DMS 273 treated with DMSO at 0.1 percent for 48 hours (cell line): ENCODE data around the gene ZNF423.
"Not testable (repeated sequence)": the region's sequence is repeated elsewhere in the genome, so short reads cannot be mapped to it uniquely, and the experiment has no call there.

Source experiments
- DNase-seq: peaks from one replicate; lab custom pipeline; 2025; lab: John Stamatoyannopoulos, UW

Gene ZNF423

DNA sequence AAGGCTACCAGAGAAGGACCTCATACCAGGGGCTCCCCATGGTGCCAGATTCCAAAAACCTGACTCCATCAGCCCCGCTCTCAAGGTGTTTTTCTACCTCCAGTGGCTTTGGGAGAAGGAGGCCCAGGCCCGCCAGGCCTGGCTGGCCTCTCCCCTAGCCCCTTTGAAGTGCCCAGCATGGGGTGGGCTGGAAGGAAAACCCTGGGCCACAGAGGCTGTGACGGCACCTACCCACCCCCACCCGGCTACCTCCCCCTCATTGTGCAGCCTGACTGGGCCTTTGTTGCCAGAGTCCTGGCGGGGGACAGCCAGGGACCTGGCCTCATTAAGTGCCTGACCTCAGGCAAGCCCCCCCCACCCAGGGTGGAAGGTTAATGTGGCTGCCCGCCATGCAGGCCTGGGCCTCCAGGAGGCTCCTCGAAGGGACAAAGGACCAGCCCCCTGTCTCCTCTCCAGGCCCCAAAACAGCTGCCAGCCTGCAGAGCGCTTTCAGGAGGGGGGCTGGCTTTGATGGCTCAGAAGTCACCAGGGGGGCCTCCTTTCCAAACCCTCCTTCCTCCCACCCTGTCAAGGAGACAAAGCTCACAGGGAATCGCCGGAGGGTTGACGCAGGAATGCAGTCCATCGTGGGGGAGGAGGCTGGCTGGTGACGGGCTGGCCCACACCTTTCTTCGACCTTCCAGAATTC lies 159.4 kb downstream of the ZNF423 start:
- no peak for DNase-seq

DNA sequence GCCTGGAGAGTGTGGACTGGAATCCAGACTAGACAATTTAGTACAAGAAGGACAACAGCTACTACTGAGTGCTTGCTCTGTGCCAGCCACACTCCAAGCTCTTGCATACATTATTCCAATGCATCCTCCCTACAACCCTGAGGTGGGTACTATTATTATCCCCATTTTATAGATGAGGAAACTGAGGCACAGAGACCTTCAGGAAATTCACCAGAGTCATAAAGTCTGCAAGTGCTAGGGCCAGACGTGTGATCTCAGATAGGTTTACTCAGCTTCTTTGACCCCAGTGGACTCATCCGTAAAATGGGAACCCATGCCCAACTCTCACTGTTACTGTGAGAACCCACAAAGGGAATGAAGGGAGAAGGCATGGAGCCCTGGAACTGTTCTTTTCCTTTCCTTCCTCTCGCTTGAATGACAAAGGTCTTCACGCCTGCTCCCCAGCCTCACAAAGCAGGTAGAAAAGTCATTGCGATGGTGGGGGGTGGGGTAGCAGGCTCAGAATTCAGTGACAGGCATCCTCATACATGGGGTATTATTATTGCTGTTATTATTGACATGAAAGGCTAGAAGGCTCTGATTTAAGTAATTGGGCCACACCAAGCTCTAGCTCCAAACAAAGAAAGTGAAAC lies 160.0 kb downstream of the ZNF423 start:
- DNase-seq: no peak

DNA sequence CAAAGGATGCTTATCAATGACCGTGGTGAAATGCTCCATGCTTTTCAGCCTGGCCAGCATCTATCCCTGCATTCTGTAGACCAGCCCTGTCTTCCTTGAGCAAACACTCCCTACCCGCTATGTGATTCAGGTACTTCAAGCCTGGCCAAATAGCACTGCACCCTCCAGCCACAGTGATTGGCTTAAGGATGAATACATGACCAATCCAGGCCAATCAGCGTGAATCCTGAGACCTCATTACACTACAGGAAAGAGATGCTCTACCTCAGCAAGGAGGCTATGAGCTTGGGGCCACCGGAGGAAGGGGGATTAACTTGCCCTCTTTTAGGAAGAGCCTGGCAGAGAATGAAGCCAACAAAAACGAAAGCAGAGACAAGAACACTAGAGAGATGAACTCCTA lies 162.5 kb downstream of the ZNF423 start:
- DNase-seq: no peak

DNA sequence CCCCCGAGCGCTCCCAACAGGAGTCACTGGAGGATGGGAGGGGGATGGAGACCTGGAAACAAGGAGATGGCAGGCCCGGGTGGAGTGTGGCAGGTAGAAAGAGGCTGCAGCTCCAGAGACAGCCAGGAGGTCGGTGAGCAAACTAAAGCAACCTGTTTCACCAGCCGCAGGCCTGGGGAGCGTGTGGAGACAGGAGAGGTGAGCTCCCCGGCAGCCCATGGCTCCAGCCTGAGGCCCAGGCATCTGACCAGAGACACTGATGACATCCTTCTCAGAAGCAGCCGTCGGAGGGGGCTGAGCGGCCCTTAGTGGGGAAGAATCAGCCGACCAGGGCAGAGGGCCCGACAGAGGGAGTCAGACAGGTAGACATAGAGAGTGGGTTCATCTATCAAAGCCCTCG lies 165.1 kb downstream of the ZNF423 start:
- no peak for DNase-seq

DNA sequence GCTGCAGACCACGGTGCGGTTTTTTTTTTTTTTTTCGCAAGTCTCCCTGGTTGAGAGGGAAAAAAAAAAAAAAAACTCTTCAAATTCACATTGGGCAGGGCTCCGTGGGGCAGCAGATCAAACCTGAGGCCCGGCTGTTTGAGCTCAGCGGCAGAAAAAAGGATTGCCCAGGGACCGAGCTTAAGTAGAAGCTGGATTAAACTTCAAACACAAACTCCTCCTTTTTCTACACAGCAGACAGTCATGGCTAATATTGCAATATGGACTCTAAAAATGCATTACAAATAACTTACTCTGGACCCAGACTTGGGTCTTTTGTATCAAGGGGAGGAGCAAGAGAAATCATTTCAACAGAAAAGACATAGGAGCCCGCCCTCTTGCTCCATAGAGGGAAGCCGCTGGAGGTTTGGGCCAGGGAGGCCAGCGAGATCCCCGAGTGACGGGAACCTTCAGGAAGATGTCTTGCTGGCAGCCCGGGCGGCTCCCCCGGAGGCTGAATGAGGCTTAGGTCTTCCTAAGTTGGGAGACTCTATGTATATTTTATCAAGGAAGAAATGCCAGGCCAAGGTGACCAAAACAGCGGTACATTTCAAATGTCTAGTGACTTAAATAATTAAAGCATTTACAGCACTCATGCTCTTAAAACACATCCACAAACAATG lies 167.7 kb downstream of the ZNF423 start:
- no peak for DNase-seq

DNA sequence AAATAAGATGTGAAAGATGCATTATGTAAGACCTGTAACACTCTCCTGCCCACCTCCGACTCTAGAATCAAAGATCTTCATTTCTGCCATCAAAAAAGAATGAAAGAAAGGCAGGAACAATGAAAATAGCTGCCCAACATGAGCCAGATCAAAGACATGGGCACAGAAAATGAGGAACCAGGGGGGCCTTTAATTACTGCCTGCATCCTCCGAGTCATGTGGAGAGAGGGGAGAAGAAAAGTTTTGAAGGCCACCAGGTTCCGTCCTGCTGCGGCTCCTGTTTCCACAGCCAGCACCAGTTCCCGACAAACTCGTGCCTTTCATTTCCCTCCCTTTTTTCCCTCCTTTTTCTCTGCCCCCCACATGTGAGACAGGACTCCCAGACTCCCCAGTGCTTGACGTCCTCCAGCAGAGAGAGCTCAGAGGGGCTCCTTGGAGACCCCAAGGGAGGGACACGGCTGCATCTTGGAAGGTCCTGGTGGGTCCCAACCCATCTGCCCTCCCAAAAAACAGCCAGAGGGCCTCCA lies 168.4 kb downstream of the ZNF423 start:
- no peak for DNase-seq

DNA sequence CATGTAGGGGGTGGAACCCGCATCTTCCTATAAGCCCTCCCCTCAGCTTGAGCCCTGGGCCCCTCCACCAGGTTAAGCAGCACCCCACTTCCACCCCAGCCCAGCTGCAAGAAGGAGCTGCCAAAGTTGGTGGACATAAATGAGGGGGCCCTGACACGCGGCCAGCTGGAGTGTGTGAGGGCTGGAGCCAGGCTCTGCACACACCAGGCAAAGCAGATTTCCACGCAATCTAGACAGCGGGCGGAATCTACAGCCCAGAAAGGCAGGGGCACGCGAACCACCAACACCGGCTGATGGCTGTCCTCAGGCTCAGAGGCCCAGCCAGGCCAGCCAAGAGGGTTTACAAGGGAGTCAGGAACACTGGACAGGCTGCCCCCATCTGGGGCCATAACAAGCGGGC lies 171.2 kb downstream of the ZNF423 start:
- DNase-seq: no peak

DNA sequence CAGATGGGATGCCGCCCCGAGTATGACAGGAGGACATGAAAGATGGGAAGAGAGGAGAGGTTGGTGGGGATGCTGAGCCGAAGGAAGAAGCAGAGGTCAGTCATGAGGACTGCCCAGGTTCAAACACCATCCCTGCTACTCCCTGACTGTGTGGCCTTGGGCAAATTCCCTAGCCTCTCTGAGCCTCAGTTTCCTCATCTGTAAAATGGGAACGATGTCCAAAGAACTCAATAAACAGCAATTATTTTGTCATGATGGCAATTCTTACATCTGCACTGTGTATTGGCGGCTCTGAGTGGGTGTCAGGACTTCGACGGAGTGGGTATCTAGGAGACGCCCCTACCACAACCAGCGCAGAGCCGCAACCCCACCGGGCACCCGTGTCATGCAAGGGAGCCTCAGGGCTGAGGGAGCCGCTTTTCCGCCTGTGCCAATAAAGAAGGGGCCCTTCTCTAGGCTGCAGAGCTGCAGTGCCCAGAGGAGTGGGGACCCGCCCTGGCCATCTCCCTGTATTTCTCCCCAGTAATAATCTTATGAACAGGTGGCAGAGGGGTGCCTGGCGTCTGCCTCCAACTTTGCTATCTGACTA lies 173.2 kb downstream of the ZNF423 start:
- no peak for DNase-seq

DNA sequence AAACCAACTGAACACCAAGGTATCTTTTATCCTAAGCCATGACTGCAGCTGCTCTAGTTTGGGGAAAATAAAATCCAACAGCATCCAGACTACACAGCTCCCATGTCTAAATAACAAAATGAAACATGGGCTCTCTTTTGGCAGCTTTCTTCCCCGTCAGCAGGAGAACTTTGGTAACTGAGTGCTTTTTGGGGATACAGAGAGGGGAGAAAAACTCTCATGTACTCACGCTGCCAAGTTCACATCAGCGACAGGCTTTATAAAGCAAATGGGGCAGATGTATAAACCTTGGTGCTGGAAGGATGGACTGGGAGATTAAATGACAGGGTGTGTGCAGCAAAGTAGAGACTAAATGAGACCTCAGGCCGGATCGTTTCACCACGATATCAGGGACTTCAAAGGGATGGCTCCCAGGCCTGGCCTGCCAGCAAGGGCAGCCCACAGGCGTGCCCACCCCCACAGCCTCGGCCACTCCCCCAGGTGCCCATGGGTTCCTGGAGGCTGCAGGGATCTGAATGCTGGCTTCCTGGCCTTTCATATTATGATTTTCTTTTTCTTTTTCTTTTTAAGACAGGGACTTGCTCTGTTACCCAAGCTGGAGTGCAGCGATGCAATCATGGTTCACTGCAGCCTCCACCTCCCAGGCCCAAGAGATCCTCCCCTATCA lies 174.6 kb downstream of the ZNF423 start:
- DNase-seq: no peak

DNA sequence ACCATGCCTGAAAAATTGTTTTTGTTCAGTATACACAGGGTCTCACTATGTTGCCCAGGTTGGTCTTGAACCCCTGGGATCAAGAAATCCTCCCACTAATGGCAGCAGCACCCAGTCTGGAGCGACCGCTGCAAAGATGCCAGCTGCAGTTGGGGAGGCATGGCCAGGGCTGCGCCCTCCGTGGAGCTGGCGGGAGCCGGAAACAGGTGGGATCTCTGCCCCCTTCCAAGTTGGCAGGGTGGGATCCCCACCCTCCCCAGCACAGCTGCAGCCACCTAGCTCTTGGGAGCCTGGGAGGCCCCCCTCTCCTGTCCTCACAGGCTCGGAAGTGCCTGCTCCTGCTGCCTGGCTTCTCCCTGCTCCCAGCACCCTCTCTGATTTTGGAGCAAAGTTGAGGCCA lies 176.8 kb downstream of the ZNF423 start:
- DNase-seq: no peak

DNA sequence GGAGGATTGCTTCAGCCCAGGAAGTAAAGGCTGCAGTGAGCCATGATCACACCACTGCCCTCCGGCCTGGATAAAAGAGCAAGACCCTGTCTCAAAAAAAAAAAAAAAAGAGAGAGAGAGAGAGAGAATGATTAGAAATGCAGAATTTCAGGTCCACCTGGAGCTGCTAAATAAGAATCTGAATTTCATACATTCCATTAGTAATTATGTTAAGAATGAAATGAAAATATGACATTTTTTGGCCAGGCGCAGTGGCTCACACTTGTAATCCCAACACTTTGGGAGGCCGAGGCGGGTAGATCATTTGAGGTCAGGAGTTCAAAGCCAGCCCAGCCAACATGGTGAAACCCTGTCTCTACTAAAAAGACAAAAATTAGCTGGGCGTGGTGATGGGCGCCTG lies 178.3 kb downstream of the ZNF423 start:
- not testable (repeated sequence) for DNase-seq

DNA sequence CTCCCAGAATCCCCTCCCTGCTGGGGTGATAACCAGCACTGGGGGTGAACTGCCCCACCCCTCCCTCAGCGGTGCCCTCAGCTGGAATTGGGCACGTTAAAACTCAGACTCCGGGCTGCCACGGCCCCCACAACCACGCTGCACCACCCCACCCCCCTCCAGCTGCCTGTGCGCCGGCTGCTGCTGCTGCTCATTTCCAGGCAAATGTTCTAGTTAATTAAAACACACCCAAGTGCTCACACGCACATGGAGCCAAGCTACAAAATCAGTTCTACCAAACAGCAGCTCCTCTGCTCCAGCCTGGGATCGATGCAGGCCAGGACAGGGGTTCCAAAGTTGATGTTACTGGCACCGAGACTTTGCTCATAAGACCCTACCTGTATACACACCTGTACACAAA lies 180.5 kb downstream of the ZNF423 start:
- DNase-seq: peak; percentile 41

DNA sequence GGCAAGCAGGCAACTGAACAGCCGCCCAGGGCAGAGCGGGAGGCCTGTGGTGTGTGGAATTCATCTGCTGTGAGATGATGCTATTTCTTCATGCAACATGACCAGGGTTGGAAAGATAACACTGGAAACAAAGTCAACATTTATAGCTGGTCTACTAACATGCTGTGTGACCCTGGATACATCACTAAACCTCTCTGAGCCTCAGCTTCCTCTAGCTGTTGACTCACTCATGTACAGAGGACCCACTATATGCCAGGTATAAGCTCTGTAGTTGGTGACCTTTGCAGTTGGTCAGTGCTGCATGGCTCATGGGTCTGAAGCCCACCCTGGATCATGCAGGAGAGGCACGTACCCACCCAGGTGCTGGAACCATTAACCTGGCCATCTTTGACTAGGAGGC lies 180.9 kb downstream of the ZNF423 start:
- DNase-seq: no peak

DNA sequence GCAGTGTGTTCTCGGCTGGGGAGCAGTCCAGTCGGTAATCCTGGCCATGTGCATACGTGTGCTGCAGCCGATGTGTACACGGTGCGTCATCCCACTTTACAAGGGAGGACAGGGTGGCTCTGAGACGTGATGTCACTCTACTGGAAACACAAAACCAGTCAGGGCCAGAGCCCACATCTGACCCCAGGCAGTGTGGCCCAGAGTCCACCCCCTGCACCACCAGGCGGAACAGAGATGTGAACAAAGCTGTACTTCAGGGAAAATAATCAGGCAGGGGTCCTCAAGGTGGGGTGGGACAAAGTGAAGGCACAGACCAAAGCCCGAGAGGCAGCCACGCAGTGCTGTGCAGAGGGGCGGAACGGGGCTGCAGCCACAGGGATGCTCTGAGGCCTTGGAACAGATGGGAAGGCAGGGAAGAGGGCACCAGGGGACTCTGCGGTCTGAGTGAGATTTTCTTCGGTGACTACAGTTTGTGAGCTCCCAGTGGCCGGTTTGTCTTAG lies 181.5 kb downstream of the ZNF423 start:
- DNase-seq: no peak

DNA sequence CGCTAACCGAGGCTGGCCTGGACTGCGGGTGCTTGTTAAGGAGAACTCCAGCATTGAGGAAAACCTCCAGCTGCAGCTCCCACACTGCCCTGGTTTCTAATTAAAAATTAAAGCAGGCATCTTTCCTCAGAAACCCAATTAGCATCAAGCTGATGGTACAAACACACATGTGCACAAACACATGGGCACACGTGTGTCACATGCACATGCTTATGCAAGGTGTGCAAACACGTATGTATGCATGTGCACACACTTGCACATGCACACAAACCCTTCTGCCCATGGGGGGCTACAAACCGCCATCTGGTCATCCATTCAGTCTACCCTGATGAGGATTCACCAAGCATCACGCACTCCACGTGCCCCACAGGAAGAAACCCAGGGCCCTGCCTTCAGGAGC lies 182.5 kb downstream of the ZNF423 start:
- no peak for DNase-seq

DNA sequence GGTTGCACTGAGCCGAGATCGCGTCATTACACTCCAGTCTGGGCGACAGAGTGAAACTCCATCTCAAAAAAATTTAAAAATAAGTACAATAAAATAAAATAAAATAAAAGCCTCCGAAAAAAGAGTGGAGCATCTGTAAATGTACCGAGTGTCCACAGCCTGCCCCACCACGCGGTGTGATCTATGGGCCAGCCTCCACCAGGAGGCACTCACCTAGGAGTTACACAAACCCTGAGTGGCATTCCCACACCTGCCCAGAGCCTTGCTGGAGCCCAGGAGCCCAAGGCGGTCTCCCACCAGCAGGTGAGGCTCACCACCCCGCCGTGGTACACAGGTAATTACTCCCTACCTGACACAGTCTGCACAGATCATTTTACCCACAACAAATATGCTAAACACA lies 183.2 kb downstream of the ZNF423 start:
- DNase-seq: no peak

DNA sequence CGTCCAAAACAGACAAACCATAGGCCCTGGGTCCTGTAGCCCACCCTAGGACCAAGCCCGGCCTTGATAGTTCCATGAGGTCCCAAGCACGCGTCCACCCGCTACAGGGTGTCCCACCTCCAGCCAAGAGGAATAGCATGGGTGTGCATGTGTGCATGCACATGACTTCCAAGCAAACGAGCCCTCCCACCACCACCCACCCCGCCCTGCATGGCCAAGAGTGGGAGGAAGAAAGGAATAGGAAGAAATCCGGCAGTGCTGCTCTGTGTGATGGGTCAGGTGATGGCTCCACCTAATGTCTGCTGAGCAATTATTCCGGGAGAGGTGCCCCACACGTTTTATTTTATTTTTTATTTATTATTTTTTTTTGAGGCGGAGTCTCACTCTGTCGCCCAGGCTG lies 184.6 kb downstream of the ZNF423 start:
- no peak for DNase-seq

DNA sequence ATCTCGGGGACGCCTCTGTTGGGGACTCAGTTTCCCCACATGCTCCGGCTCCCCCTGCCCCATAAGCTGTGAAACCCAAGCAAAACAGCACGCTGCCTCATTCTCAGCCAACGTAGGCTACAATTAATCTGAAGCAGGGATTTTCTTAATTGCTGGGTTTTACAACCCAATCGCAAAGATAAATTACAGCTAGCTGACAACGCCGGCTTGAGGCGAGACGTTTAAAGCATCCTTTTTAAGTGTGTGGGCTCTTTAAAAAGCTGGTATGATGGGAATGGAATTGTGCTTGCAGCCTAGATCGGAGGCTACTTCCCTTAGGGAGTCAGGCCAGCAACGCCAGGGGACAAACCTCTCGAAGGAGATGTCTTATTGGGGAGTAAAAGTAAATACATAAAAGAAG lies 185.3 kb downstream of the ZNF423 start:
- DNase-seq: no peak

DNA sequence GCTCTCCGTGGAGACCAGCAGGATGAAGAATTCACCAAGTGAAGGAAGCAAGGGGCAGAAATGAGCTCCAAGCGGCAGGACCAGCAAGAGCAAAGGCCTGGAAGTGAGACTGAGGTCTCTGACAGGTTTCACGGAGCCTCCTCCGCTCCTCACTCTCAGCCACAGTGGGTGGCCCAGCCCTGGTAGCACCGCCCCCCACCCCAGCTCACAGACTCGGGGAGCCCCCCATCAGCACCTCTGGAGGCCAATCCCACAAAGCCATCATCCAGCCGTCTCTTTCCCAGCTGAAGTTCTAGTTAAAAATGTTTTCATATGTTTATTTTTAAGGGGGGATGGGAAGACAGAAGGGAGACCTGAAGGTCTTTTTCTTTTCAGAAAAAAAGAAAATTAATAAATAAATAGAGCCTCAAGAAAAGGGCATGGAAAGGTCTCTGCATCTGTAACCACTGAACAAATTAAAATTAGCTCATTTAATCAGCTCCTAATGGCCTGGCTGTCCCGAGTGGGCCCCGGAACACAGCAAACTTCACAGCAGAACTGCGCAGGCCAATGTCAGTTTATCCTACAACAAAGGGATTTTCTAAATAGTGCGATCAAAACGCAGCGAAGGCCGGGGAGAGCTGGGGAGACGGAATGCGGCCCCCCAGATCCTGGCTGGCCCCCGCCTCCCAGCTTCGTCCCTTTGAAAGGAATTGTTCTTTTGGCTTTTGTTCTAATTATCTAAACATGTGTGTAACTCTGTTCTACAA lies 190.3 kb downstream of the ZNF423 start:
- DNase-seq: no peak

DNA sequence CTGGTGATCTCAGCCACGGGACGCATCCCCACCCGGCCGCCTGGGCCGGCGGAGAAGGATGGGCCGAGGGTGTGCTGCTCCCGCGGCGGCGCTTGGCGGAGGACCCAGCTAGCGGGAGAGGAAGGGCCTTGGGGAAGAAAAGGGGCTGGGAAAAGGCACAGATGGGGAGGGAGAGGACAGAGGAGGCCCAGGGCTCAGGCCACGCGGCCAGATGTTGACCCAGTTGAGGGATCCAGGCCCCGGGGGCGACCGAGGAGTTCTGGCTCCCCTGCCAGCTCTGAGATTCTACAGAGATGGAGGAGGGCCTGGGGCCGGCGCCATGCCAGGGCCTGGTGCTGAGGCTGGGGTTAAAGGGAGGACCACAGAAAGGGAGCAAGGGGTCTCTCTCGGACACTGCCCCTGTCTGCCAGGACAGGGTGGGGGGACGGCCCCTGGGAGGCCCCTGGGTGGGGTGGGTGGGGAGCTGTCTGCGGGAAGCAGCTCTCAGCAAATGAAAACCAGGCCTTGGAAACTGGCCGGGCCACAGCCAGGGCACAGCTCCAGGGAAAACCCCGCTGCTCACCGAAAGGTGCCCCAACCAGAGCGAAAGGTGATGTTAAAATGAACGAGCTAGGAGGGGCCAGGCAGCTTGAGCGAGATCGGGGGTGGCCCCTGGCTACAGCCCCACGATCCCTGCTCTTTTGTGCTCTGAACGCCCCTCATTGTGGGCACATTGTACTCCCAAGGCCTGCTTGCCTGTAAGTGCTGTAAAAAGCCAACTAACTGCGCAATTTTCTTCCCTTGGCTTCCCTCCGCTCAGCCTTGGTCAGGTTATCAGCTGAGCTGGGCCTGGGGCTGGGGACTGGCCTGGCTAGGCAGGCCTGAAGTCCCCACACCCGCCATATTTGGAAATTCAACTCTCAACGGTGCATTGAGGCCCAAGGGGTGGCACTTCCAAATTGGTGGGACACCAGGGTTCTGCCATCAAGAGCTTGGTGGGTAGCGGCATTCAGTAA lies 191.4 kb downstream of the ZNF423 start:
- no peak for DNase-seq
